ENCODE data around the gene RECK.
A peak's percentile ranks its signal among the peaks of the same experiment; 100 is the strongest.

The RECK gene

GRCh38 chr9:36161187-36161586, 124.5 kb downstream of the RECK start:
- no peak overlapping the region for H3K4me3 ChIP-seq (ENCODE audit: low read length)
- no peak for DNase-seq (ENCODE audit: low read depth)
- TF ChIP-seq CTCF (IDR thresholded peaks at IDR 0.05; ENCODE audit: insufficient read depth, low read depth, low read length, missing control alignments), result no peak

- TF ChIP-seq CTCF (IDR thresholded peaks at IDR 0.05; ENCODE audit: insufficient read depth, low read depth, low read length, missing control alignments), result no peak
- no peak overlapping the region for H3K4me3 ChIP-seq (ENCODE audit: low read length)
- DNase-seq (ENCODE audit: low read depth), result no peak
Measured at GRCh38 chr9:36162211-36162738, 125.6 kb downstream of the RECK start.

GRCh38 chr9:36163049-36163785, 126.5 kb downstream of the RECK start:
- DNase-seq (ENCODE audit: low read depth), result no peak
- H3K4me3 ChIP-seq (ENCODE audit: low read length), result no peak overlapping the region

GRCh38 chr9:36163786-36164170, 127.1 kb downstream of the RECK start:
- DNase-seq (ENCODE audit: low read depth), result peak; percentile 40
- TF ChIP-seq CTCF (IDR thresholded peaks at IDR 0.05; ENCODE audit: insufficient read depth, low read depth, low read length, missing control alignments), result no peak
- no peak overlapping the region for H3K4me3 ChIP-seq (ENCODE audit: low read length)

More at GRCh38 chr9:36163049-36163785, 126.5 kb downstream of the RECK start:
- no peak for TF ChIP-seq CTCF (IDR thresholded peaks at IDR 0.05; ENCODE audit: insufficient read depth, low read depth, low read length, missing control alignments)

- H3K4me3 ChIP-seq (ENCODE audit: low read length), result no peak overlapping the region
- DNase-seq (ENCODE audit: low read depth), result no peak
- no peak for TF ChIP-seq CTCF (IDR thresholded peaks at IDR 0.05; ENCODE audit: insufficient read depth, low read depth, low read length, missing control alignments)
Measured at GRCh38 chr9:36164372-36164771, 127.7 kb downstream of the RECK start.

GRCh38 chr9:36164989-36165388, 128.3 kb downstream of the RECK start:
- no peak for DNase-seq (ENCODE audit: low read depth)
- H3K4me3 ChIP-seq (ENCODE audit: low read length), result no peak overlapping the region
- TF ChIP-seq CTCF (IDR thresholded peaks at IDR 0.05; ENCODE audit: insufficient read depth, low read depth, low read length, missing control alignments), result no peak

GRCh38 chr9:36165826-36166167, 129.1 kb downstream of the RECK start:
- TF ChIP-seq CTCF (IDR thresholded peaks at IDR 0.05; ENCODE audit: insufficient read depth, low read depth, low read length, missing control alignments), result no peak
- DNase-seq (ENCODE audit: low read depth), result peak; percentile 33
- H3K4me3 ChIP-seq (ENCODE audit: low read length), result no peak overlapping the region

All from epithelial cell of esophagus (primary cell).